Right cardiac atrium (tissue), 5 donors: ENCODE data around the gene RNF224. TPM values are rescaled to one million over a fixed set of nuclear protein-coding genes. Genes with fewer than 3 reads are reported as not detected.
"Not testable (repeated sequence)": the region's sequence is repeated elsewhere in the genome, so short reads cannot be mapped to it uniquely, and the experiment has no call there.

Source experiments
- ATAC-seq, 2 donors: fragments of 200-7000 bp; cut with Tn5 transposase; one replicate each; pipeline versions ENCODE4 v1.8.0 to v1.9.1; 2020; ENCODE audit warnings: moderate library complexity in 2 of 2, mild to moderate bottlenecking in 1 of 2
- DNase-seq, 3 donors: peaks; one replicate each; pipeline ENCODE4 v3.0.0-alpha.2; 2020
- H3K27ac ChIP-seq: one replicate; pipeline ENCODE4 v1.5.1; 2013; ENCODE audit warnings: mild to moderate bottlenecking, low read length, control low read depth, moderate library complexity
- H3K27me3 ChIP-seq: one replicate; pipeline ENCODE4 v1.6.1; 2013; ENCODE audit not compliant: control insufficient read depth, insufficient read depth
- H3K4me1 ChIP-seq: one replicate; pipeline ENCODE4 v1.6.1; 2013; ENCODE audit warnings: low read length; ENCODE audit not compliant: control insufficient read depth, insufficient read depth
- H3K4me3 ChIP-seq: one replicate; pipeline ENCODE4 v1.5.1; 2013; ENCODE audit warnings: low read length, control low read depth
- H3K9me3 ChIP-seq: one replicate; pipeline ENCODE4 v1.6.1; 2013; ENCODE audit warnings: low read length; ENCODE audit not compliant: control insufficient read depth
- WGBS: extraction: QIAGEN DNeasy Blood & Tissue Kit; methylation state at CpG from one replicate; pipeline ENCODE4 v1.1.7; 2013; 5-methylcytosine and 5-hydroxymethylcytosine counted together
- intact Hi-C, 4 donors: fragments of 100-400 bp; cut with DNase I; formaldehyde crosslinking; loops; one replicate each; pipeline versions ENCODE4 v1.11.0 to v1.14.0; 2022 to 2023
- polyA plus RNA-seq: library from polyadenylated mRNA; stranded (reverse); fragments of 200-250 nt; gene quantifications from one replicate; pipeline ENCODE4 v1.2.3, GENCODE V29; 2013
- total RNA-seq, 4 donors: library from RNA; stranded (reverse); fragmentation: NEBNext Ultra II Directional; extraction: Animal tissue kit (Norgen Biotek cat#: 25700); gene quantifications; one replicate each; pipeline ENCODE4 v1.2.1, GENCODE V29; 2021
- donor health status: healthy with polysubstance abuse.
- donor health status: DM: no; HTN: yes; CAD: no.
- donor health status: DM: no; HTN: no; CAD: no.
- donor health status: DM: no; HTN: yes; CAD: no; lungs with severe emphysema.
- donor health status: DM: yes; HTN: yes; CAD: no.

The RNF224 gene
- total and polyA plus RNA-seq, 5 donors, result 0.09 TPM; not detected in 4

DNA sequence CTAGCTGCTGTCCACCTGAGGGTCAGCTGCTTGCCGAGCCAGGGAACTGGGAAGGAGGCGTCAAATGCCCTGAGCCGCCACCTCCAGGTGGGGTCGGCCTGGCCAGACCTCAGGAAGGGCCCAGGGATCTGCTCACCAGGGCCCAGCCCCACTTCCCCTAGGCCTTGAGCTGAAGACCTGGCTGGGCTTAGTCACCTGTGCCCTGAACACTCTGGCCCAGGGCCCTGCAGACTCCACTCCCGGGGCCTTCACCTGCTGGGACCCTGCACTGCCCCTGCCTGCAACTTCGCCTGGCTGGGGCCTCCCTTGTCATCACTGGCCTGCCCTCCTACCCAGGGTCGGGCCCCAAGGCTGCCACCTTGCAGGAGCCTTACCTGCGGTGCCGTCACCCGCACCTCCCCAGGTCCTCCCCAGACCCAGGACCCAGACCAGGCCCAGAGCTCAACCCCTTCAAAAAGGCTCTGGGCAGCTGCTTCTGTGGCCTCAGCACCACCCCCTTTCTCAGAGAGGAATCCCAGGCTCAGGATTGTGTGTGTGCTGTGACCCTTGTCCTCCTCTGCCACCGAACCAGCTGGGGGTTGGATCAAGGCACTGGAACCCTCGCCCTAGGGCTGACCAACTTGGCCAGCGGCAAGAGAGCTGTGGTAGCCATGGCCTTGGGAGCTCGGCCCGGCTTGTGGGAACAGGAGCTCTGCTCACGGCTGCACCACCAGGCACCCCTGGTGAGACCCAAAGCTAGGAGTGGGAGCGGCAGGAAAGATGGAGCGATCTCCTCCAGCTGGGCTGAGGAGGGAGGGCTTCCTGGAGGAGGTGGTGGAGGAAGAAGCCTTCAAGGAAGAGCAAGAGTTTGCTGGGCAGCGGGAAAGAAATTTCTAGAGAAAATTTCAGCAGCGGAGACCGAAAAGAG, 26.7 kb downstream of the RNF224 start:
- Histone ChIP-seq H3K9me3 (no peaks in the 10 kb centered on the region), H3K27ac (no peak overlapping the region), H3K4me1 (peaks cover 7% of the 10 kb centered on the region), H3K27me3 (no peaks in the 10 kb centered on the region), H3K4me3 (peak overlapping the region; percentile 90)
- ATAC-seq, result peak in 1 of 2 donors; percentile 2
- no peak for DNase-seq
- intact Hi-C loops, result no loop called here
- 64% methylated on average over 21 of the region's 21 CpGs for WGBS

DNA sequence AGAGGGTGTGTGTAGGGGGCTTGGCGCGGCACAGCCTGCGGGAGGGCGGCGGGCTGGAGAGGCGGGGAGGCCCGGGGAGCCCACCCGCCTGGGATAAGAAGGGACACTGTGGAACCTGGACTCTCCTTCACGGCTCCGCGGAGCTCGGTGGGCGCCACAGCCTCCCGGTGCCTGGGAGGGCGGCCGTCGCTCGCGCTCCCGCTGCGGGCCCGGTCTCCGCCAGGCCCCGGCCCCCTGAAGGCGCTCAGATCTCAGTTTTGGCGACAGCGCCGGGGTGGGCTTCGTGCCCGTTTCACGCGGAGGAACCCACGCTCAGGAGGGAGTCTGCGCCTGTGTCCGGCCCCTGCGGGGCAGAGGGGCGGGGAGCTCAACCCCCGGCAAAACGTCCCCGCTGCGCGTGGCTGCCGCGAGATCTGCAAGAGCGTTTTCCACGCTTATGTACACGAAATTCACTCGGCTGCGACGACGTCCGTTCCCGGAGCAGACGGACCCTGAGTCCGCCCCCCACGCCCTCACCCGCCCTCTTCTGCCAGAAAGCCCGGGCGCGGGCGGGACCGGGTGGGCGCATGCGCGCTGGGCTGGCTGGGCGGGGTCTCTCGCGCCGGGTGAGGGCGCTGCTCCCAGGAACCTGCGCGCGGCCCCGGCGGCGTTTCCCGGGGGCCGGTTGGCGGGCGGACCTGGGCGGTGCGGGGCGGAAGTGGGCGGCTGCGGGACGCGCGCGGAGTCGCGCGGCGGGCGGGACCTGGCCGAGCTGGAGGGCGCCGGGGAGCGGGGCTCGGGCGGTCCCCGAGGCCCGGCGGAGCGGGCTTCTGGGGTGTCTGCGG, 27.5 kb downstream of the RNF224 start, which contains the start of gene NELFB:
Gene NELFB (plus strand): TSS at position 704 of the 824 bp plus-strand sequence.
- H3K4me1 ChIP-seq, result peaks cover 7% of the 10 kb centered on the region
- no peaks in the 10 kb centered on the region for H3K9me3 ChIP-seq
- ATAC-seq (peak; percentile 86 to 89), DNase-seq (peak; percentile 95 to 98 (median 98))
- H3K27me3 ChIP-seq, result no peaks in the 10 kb centered on the region
- WGBS, result 1% methylated on average over 105 of the region's 105 CpGs
- H3K27ac ChIP-seq, result peak within 1 kb of the TSS; percentile 46
- peak within 1 kb of the TSS; percentile 90 for H3K4me3 ChIP-seq
- intact Hi-C loops, result no loop called here

DNA sequence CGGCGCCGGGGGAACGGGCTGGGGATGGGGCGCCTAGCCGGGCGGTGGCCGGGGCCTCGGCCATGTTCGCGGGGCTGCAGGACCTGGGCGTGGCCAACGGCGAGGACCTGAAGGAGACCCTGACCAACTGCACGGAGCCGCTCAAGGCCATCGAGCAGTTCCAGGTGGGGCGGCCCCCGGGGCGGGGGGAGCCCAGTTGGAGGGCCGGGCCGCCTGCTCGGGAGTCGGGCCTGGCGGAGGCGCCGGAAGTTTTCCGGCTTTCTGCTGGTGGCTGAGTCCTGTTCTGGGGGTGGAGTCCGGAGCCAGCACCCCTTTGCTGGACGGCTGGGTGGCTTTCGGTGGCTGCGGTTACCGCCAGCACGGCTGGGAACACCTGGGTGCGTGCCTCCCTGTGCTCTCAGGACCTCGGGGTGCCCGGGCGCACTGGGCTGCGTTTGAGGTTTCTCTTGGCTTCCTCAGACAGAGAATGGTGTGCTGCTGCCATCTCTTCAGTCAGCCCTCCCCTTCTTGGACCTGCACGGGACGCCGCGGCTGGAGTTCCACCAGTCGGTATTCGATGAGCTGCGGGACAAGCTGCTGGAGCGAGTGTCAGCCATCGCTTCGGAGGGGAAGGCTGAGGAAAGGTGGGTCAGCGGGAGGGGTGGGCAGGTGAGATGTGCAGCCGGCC, 28.3 kb downstream of the RNF224 start:
- WGBS, result 2% methylated on average over 51 of the region's 51 CpGs
- ATAC-seq (peak; percentile 17 to 36), DNase-seq (no peak)
- Histone ChIP-seq H3K4me1 (peaks cover 4% of the 10 kb centered on the region), H3K27me3 (no peaks in the 10 kb centered on the region), H3K9me3 (no peaks in the 10 kb centered on the region), H3K4me3 (peak overlapping the region; percentile 90), H3K27ac (peak overlapping the region; percentile 10)
- intact Hi-C loops, result no loop called here

DNA sequence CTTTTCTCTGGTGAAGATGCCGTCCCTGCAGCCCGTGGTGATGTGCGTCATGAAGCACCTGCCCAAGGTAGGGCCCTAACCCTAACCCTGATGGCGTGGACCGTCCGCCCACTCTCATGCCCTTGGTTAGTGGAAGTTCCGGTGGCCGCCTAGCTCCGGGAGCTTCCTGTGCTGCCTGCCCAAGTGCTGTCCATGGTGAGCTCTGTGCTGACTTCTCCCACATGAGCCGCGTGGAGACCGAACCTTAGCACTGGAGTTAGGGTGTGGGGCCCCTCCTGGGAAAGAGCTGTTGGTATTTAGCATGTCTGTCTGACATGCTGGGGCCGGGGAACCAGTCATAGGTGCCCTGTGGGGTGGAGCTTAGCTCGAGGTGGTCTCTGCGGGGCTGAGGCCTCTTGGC, 29.1 kb downstream of the RNF224 start:
- intact Hi-C loops, result no loop called here
- Histone ChIP-seq H3K4me3 (no peak overlapping the region), H3K9me3 (no peaks in the 10 kb centered on the region), H3K27me3 (no peaks in the 10 kb centered on the region), H3K4me1 (peaks cover 3% of the 10 kb centered on the region), H3K27ac (no peak overlapping the region)
- 81% methylated on average over 15 of the region's 15 CpGs for WGBS
- no peak for DNase-seq
- ATAC-seq, result no peak

DNA sequence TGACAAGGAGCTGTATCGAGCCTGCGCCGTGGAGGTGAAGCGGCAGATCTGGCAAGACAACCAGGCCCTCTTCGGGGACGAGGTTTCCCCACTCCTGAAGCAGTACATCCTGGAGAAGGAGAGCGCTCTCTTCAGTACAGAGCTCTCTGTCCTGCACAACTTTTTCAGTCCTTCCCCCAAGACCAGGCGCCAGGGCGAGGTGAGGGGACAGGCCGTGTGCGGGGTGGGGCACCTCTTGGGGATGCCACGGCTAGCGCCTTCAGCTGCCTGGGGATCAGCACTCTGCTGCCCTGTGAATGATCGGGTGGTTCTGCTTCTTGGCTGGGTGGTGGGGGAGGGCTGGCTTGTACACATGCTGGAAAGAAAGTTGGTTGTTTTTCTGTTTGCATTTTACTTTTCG, 29.6 kb downstream of the RNF224 start:
- WGBS, result 92% methylated on average over 15 of the region's 15 CpGs
- no peak overlapping the region for H3K4me3 ChIP-seq
- ATAC-seq (no peak), DNase-seq (no peak)
- no peaks in the 10 kb centered on the region for H3K27me3 ChIP-seq
- H3K9me3 ChIP-seq, result no peaks in the 10 kb centered on the region
- peaks cover 3% of the 10 kb centered on the region for H3K4me1 ChIP-seq
- intact Hi-C loops, result no loop called here
- H3K27ac ChIP-seq, result no peak overlapping the region

DNA sequence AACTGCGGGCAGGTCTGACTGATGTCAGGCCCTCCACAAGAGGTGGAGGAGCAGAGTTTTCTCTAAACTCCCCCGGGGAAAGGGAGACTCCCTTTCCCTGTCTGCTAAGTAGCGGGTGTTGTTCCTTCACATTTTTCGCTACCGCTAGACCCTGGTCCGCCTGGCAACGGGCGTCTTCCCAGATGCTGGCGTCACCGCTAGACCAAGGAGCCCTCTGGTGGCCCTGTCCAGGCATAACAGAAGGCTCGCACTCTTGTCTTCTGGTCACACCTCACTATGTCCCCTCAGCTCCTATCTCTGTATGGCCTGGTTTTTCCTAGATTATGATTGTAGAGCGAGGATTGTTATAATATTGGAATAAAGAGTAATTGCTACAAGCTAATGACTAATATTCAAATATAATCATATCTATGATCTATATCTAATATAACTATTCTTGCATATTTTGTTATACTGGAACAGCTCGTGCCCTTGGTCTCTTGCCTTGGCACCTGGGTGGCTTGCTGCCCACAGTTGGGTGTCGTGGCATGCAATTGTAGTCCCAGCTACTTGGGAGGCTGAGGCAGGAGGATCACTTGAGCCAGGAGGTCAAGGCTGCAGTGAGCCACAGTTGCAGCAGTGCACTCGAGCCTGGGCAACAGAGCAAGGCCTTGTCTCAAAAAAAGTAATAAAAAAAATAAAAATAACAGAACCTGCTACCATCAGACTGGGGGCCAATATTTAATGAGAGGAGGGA, 35.0 kb downstream of the RNF224 start:
- H3K4me3 ChIP-seq, ATAC-seq, intact Hi-C loops, H3K27ac ChIP-seq, H3K9me3 ChIP-seq, H3K27me3 ChIP-seq, H3K4me1 ChIP-seq: not testable (repeated sequence)
- 34% methylated on average over 15 of the region's 15 CpGs for WGBS
- DNase-seq, result peak in 2 of 3 donors; percentile 45 to 69

- WGBS, result 94% methylated on average over 24 of the region's 24 CpGs
- DNase-seq, result peak in 2 of 3 donors; percentile 16 to 64
- peak in 1 of 2 donors; percentile 14 for ATAC-seq
Measured at GRCh38 chr9:137262909-137263285, 35.6 kb downstream of the RNF224 start.

DNA sequence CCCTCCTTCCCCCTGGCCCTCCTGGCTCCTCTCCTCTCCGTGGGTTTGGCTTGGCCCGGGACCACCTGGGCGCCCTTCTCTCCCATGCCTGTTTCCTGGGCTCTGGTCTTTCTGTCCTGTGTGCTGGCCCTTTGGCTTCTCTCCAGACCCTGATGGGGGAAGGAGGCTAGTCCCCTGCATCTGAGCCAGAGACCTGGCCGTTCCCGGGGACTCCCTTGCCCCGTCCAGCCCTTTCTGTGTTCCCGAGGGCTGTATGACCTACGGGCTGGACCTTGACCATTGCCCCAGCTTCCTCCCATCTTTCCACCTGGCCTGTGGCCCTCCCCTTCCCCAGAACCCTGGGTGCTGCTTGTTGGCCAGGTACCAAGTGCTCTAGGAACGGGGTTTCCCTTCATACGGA, 36.2 kb downstream of the RNF224 start:
- 86% methylated on average over 10 of the region's 10 CpGs for WGBS
- H3K27me3 ChIP-seq, result no peaks in the 10 kb centered on the region
- ATAC-seq, result no peak
- no peak overlapping the region for H3K27ac ChIP-seq
- H3K4me3 ChIP-seq, result no peak overlapping the region
- peak in 1 of 3 donors; percentile 16 for DNase-seq
- no peaks in the 10 kb centered on the region for H3K9me3 ChIP-seq
- H3K4me1 ChIP-seq, result no peaks in the 10 kb centered on the region
- intact Hi-C loops, result no loop called here

More at GRCh38 chr9:137262909-137263285, 35.6 kb downstream of the RNF224 start:
- intact Hi-C loops, result no loop called here
- Histone ChIP-seq H3K4me1 (no peaks in the 10 kb centered on the region), H3K4me3 (no peak overlapping the region), H3K27ac (no peak overlapping the region), H3K9me3 (no peaks in the 10 kb centered on the region), H3K27me3 (no peaks in the 10 kb centered on the region)

- DNase-seq, result no peak
- H3K4me3 ChIP-seq, result no peak overlapping the region
- H3K27me3 ChIP-seq, result no peaks in the 10 kb centered on the region
- ATAC-seq, result no peak
- no peaks in the 10 kb centered on the region for H3K9me3 ChIP-seq
- peaks cover 4% of the 10 kb centered on the region for H3K4me1 ChIP-seq
- WGBS, result 94% methylated on average over 22 of the region's 22 CpGs
- intact Hi-C loops, result no loop called here
- no peak overlapping the region for H3K27ac ChIP-seq
Measured at GRCh38 chr9:137264067-137264466, 36.8 kb downstream of the RNF224 start.

DNA sequence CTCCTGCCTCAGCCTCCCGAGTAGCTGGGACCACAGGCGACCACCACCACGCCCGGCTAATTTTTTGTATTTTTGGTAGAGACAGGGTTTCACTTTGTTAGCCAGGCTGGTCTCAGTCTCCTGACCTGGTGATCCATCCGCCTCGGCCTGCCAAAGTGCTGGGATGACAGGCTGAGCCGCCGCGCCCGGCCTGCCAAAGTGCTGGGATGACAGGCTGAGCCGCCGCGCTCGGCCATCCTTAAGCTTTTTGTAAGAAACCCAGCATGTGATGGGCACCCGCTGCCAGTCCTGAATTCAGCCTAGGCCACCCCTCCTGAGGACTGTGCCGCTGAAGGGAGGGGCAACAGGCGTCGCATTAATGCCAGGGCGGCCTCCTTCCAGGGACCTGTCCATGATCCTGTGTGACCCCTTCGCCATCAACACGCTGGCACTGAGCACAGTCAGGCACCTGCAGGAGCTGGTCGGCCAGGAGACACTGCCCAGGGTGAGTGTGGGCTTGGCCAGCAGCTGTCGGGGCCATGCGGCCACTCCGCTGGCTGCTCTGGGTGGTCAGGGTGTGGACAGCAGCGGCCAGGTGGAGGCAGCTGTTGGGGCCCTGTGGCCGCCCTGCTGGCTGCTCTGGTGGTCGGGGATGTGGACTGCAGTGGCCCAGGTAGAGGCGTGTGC, 38.3 kb downstream of the RNF224 start:
- Histone ChIP-seq H3K9me3 (no peaks in the 10 kb centered on the region), H3K4me1 (peaks cover 10% of the 10 kb centered on the region), H3K4me3 (no peak overlapping the region), H3K27ac (no peak overlapping the region), H3K27me3 (no peaks in the 10 kb centered on the region)
- DNase-seq (no peak), ATAC-seq (no peak)
- intact Hi-C loops, result no loop called here
- 96% methylated on average over 29 of the region's 29 CpGs for WGBS
